Measurements from ENCODE around the gene ZFAND6.
"Not testable (repeated sequence)": the region's sequence is repeated elsewhere in the genome, so short reads cannot be mapped to it uniquely, and the experiment has no call there.

- not testable (repeated sequence) for TF ChIP-seq POLR2A, CTCF (IDR thresholded peaks at IDR 0.05)
Measured at GRCh38 chr15:80011041-80011523, 48.4 kb upstream of the ZFAND6 start.

Data from prostate gland (tissue), 2 donors.